DND-41 (cell line): ENCODE measurements around the gene KRTDAP.

ENCODE experiments used
- CTCF ChIP-seq: IDR thresholded peaks from 2 replicates; pipeline ENCODE4 v1.5.1; 2012; ENCODE audit warnings: borderline replicate concordance, low read length, moderate library complexity, mild to moderate bottlenecking; ENCODE audit not compliant: poor library complexity, severe bottlenecking; ENCODE audit errors: extremely low read depth
- EZH2 ChIP-seq: IDR thresholded peaks from 3 replicates; pipeline ENCODE4 v1.6.1; 2012; ENCODE audit warnings: borderline replicate concordance, low read depth, mild to moderate bottlenecking, moderate library complexity, low read length, inconsistent platforms; ENCODE audit not compliant: severe bottlenecking

GRCh38 chr19:35507561-35507960 lies 17.3 kb upstream of the KRTDAP start:
- no peak for TF ChIP-seq CTCF
- no peak for TF ChIP-seq EZH2
